IMR-90 (cell line): Measurements from ENCODE around the gene PSMD12. TPM values are rescaled to one million over a fixed set of nuclear protein-coding genes. Genes with fewer than 3 reads are reported as not detected.

Experiments
- ATAC-seq: fragments of 200-7000 bp; cut with Tn5 transposase; 2 replicates; pipeline ENCODE4 v1.9.1; 2020; ENCODE audit warnings: low read depth, mild to moderate bottlenecking, moderate library complexity
- BruUV-seq: library from RNA; stranded (reverse); fragments of 400-500 nt; replicated peaks from 2 replicates; lab custom pipeline; 2021; lab: Mats Ljungman, UMichigan
- CTCF ChIA-PET: fragments of 300-600 bp; formaldehyde crosslinking; extraction: SDS; loops from one replicate; lab custom pipeline; 2021; ENCODE audit warnings: antibody characterized with exemption; lab: Yijun Ruan, JAX
- POLR2A ChIA-PET: fragments of 300-600 bp; sonication (Branson Sonifier 250); formaldehyde crosslinking; loops from one replicate; lab custom pipeline; 2022; ENCODE audit warnings: antibody characterized with exemption; ENCODE audit not compliant: unreplicated experiment; lab: Charles Lee
- DNase-seq: peaks from one replicate; pipeline ENCODE4 v3.0.0; 2013
- H2AFZ ChIP-seq: replicated peaks from 2 replicates; pipeline ENCODE3; 2013; ENCODE audit warnings: low read length, mild to moderate bottlenecking; ENCODE audit not compliant: poor library complexity
- H2AK5ac ChIP-seq: 2 replicates; pipeline ENCODE4 v1.6.1; 2013; ENCODE audit warnings: low read depth, low read length, inconsistent platforms
- H2AK9ac ChIP-seq: replicated peaks from 2 replicates; pipeline ENCODE3; 2013; ENCODE audit warnings: mild to moderate bottlenecking, low read depth, low read length, moderate library complexity; ENCODE audit not compliant: poor library complexity
- H2BK120ac ChIP-seq: 2 replicates; pipeline ENCODE4 v1.6.1; 2013; ENCODE audit warnings: low read depth, low read length, inconsistent platforms
- H2BK15ac ChIP-seq: 3 replicates; pipeline ENCODE4 v1.6.1; 2013; ENCODE audit warnings: low read depth, low read length, inconsistent platforms
- H2BK20ac ChIP-seq: 2 replicates; pipeline ENCODE4 v1.6.1; 2013; ENCODE audit warnings: low read depth, mild to moderate bottlenecking, inconsistent platforms, low read length, moderate library complexity
- H2BK5ac ChIP-seq: 2 replicates; pipeline ENCODE4 v1.6.1; 2013; ENCODE audit warnings: mild to moderate bottlenecking, low read depth, low read length, inconsistent platforms; ENCODE audit not compliant: poor library complexity, severe bottlenecking
- H3K14ac ChIP-seq: replicated peaks from 2 replicates; pipeline ENCODE4 v1.6.1; 2013; ENCODE audit warnings: low read depth, low read length, inconsistent platforms
- H3K18ac ChIP-seq: 2 replicates; pipeline ENCODE4 v1.6.1; 2013; ENCODE audit warnings: low read depth, low read length, control low read depth
- H3K23ac ChIP-seq: 2 replicates; pipeline ENCODE4 v1.6.1; 2013; ENCODE audit warnings: low read depth, low read length, inconsistent platforms
- H3K27ac ChIP-seq: 2 replicates; pipeline ENCODE4 v1.5.1; 2013; ENCODE audit warnings: mild to moderate bottlenecking, control low read depth, low read length; ENCODE audit not compliant: insufficient read depth
- H3K27me3 ChIP-seq: 2 replicates; pipeline ENCODE4 v1.6.1; 2013; ENCODE audit warnings: low read length; ENCODE audit not compliant: control insufficient read depth, insufficient read depth
- H3K36me3 ChIP-seq: 2 replicates; pipeline ENCODE4 v1.6.1; 2013; ENCODE audit warnings: low read length, mixed read lengths; ENCODE audit not compliant: control insufficient read depth, insufficient read depth
- H3K4ac ChIP-seq: 2 replicates; pipeline ENCODE4 v1.6.1; 2013; ENCODE audit warnings: low read depth, low read length, inconsistent platforms
- H3K4me1 ChIP-seq: 2 replicates; pipeline ENCODE4 v1.6.1; 2013; ENCODE audit warnings: low read length, mixed read lengths; ENCODE audit not compliant: control insufficient read depth, insufficient read depth
- H3K4me2 ChIP-seq: 2 replicates; pipeline ENCODE4 v1.6.1; 2013; ENCODE audit warnings: low read depth, mild to moderate bottlenecking, control low read depth, low read length, moderate library complexity
- H3K4me3 ChIP-seq: 2 replicates; pipeline ENCODE4 v1.5.1; 2013; ENCODE audit warnings: low read depth, mild to moderate bottlenecking, control low read depth, low read length, moderate library complexity; ENCODE audit not compliant: insufficient read depth
- H3K56ac ChIP-seq: 2 replicates; pipeline ENCODE4 v1.6.1; 2013; ENCODE audit warnings: low read length, inconsistent platforms; ENCODE audit not compliant: insufficient read depth; ENCODE audit errors: extremely low read depth
- H3K79me1 ChIP-seq, 2 experiments: 2 replicates each; pipeline ENCODE4 v1.6.1; 2013; ENCODE audit warnings: low read length in 2 of 2, inconsistent platforms in 1 of 2, low read depth in 1 of 2
- H3K9ac ChIP-seq: 2 replicates; pipeline ENCODE4 v1.6.1; 2013; ENCODE audit warnings: low read depth, low read length, control low read depth
- H3K9me1 ChIP-seq: 2 replicates; pipeline ENCODE4 v1.6.1; 2013; ENCODE audit warnings: low read length, inconsistent platforms; ENCODE audit not compliant: insufficient read depth
- H3K9me3 ChIP-seq: 2 replicates; pipeline ENCODE4 v1.6.1; 2013; ENCODE audit warnings: low read length; ENCODE audit not compliant: control insufficient read depth, insufficient read depth
- H4K20me1 ChIP-seq: 2 replicates; pipeline ENCODE4 v1.6.1; 2013; ENCODE audit warnings: low read length, inconsistent platforms; ENCODE audit not compliant: insufficient read depth
- H4K5ac ChIP-seq: 2 replicates; pipeline ENCODE4 v1.6.1; 2013; ENCODE audit warnings: mild to moderate bottlenecking, low read depth, low read length, control low read depth
- H4K8ac ChIP-seq, 2 experiments: 2 replicates each; pipeline ENCODE4 v1.6.1; 2013; ENCODE audit warnings: low read depth in 2 of 2, low read length in 2 of 2, control low read depth in 1 of 2, inconsistent platforms in 1 of 2
- H4K91ac ChIP-seq: 2 replicates; pipeline ENCODE4 v1.6.1; 2013; ENCODE audit warnings: low read depth, low read length, inconsistent platforms; ENCODE audit not compliant: insufficient read depth
- BHLHE40 ChIP-seq: fragments of 150-350 bp; IDR thresholded peaks from 2 replicates; pipeline ENCODE4 v1.6.1; 2016; ENCODE audit warnings: mild to moderate bottlenecking, low read depth, low read length
- ELK1 ChIP-seq: fragments of 150-350 bp; IDR thresholded peaks from 2 replicates; pipeline ENCODE4 v1.6.1; 2016; ENCODE audit warnings: low read depth, mild to moderate bottlenecking, low read length, moderate library complexity, borderline replicate concordance
- FOS ChIP-seq: fragments of 150-350 bp; IDR thresholded peaks from 2 replicates; pipeline ENCODE4 v1.6.1; 2016; ENCODE audit warnings: low read depth, low read length
- MAZ ChIP-seq: IDR thresholded peaks from 2 replicates; pipeline ENCODE4 v1.6.1; 2012; ENCODE audit warnings: low read depth, mild to moderate bottlenecking, low read length, improper control_type of control experiment, moderate library complexity, borderline replicate concordance
- RFX5 ChIP-seq: IDR thresholded peaks from 2 replicates; pipeline ENCODE4 v1.8.0; 2012; ENCODE audit warnings: low read depth, mild to moderate bottlenecking, low read length, moderate library complexity
- USF2 ChIP-seq: fragments of 150-350 bp; IDR thresholded peaks from 2 replicates; pipeline ENCODE4 v1.6.1; 2017; ENCODE audit warnings: mild to moderate bottlenecking, antibody characterized with exemption, low read length, low read depth
- WGBS, 2 experiments: methylation state at CpG; one replicate each; pipeline versions ENCODE4 v1.1.5 to v1.1.7; 2013; ENCODE audit warnings: missing lambda C conversion rate in 2 of 2; ENCODE audit not compliant: insufficient read length in 1 of 2; ENCODE audit errors: extremely low coverage in 2 of 2; 5-methylcytosine and 5-hydroxymethylcytosine counted together
- dilution Hi-C: fragments of 300-500 bp; cut with HindIII; formaldehyde crosslinking; loops from one replicate; pipeline ENCODE4 v1.14.3; 2018; ENCODE audit warnings: low sequenced_read_pairs; ENCODE audit not compliant: unreplicated experiment
- in situ Hi-C: fragments of 300-500 bp; cut with MboI; formaldehyde crosslinking; loops from 3 replicates; pipeline ENCODE4 v1.14.3; 2019; ENCODE audit warnings: low sequenced_read_pairs, inconsistent platforms, mixed read lengths
- intact Hi-C: fragments of 100-400 bp; cut with micrococcal nuclease; formaldehyde crosslinking; loops from 2 replicates; pipeline ENCODE4 v1.10.0; 2022
- polyA plus RNA-seq, 3 experiments: library from polyadenylated mRNA; depleted of rRNA; stranded (reverse); fragments of >200 nt; gene quantifications; 2 replicates each; pipeline ENCODE4 v1.2.3, GENCODE V29; 2012; ENCODE audit warnings: low replicate concordance in 1 of 3
- total RNA-seq: library from RNA; depleted of rRNA; stranded (reverse); fragments of >200 nt; gene quantifications from 2 replicates; pipeline ENCODE4 v1.2.3, GENCODE V29; 2012

Gene PSMD12
- total and polyA plus RNA-seq, 2 of the 4 experiments (the other 2 are of a cell fraction), result 17.9 to 39.7 TPM

GRCh38 chr17:67414130-67414529 is 47.8 kb upstream of the PSMD12 start:
- DNase-seq (no peak), ATAC-seq (no peak)
- Histone ChIP-seq H3K27me3 (no peaks in the 10 kb centered on the region), H2AK9ac (no peak overlapping the region), H3K9me3 (no peaks in the 10 kb centered on the region), H2AK5ac (no peak overlapping the region), H2BK5ac (no peak overlapping the region), H3K27ac (no peak overlapping the region), H2BK120ac (no peak overlapping the region), H3K18ac (no peak overlapping the region), H3K56ac (no peak overlapping the region), H3K9ac (no peak overlapping the region), H2BK20ac (no peak overlapping the region), H4K5ac (no peak overlapping the region), H3K4ac (no peak overlapping the region), H3K14ac (no peak overlapping the region), H3K79me1 (peaks cover 15 to 23% of the 10 kb centered on the region in 2 experiments), H3K9me1 (peaks cover 7% of the 10 kb centered on the region; the same call in 1 of the 2 replicates), H2BK15ac (no peak overlapping the region), H2AFZ (no peak overlapping the region), H3K23ac (no peak overlapping the region), H3K36me3 (no peaks in the 10 kb centered on the region), H3K4me2 (no peak overlapping the region), H3K4me3 (no peak overlapping the region), H3K4me1 (peaks cover 2% of the 10 kb centered on the region; the same call in 1 of the 2 replicates), H4K20me1 (no peaks in the 10 kb centered on the region), H4K8ac (no peak overlapping the region), H4K91ac (no peak overlapping the region)
- dilution Hi-C loops, result no loop called here
- in situ Hi-C loops, result no loop called here
- POLR2A ChIA-PET, result no interaction called here
- TF ChIP-seq BHLHE40 (no peak), RFX5 (no peak), ELK1 (no peak), USF2 (no peak), FOS (no peak), MAZ (no peak)
- CTCF ChIA-PET, result no interaction called here
- BruUV-seq, result no TSS peak
- intact Hi-C loops, result no loop called here
- WGBS, 2 experiments, result no CpG with 5 or more reads among the region's 1 CpG
